Gastroesophageal sphincter (tissue), 4 donors: ENCODE data around the gene TLE3. TPM values are rescaled to one million over a fixed set of nuclear protein-coding genes. Genes with fewer than 3 reads are reported as not detected.

ENCODE experiments used
- ATAC-seq: fragments of 150-250 bp; one replicate; pipeline ENCODE4 v1.9.1; 2016; ENCODE audit warnings: mild to moderate bottlenecking, moderate library complexity
- H3K27ac ChIP-seq, 4 donors: fragments of 200-600 bp; sonication (generic) in 3 of 4; 1 replicate in 3 of 4; 2 replicates in 1 of 4; pipeline ENCODE4 v1.5.1; 2016 to 2019
- H3K27me3 ChIP-seq: fragments of 200-600 bp; sonication (generic); one replicate; pipeline ENCODE4 v1.5.1; 2019
- H3K36me3 ChIP-seq, 2 donors: fragments of 200-600 bp; sonication (generic); one replicate each; pipeline ENCODE4 v1.5.1; 2019; ENCODE audit warnings: control low read depth in 1 of 2
- H3K4me1 ChIP-seq, 3 donors: fragments of 200-600 bp; sonication (generic); 1 replicate in 2 of 3; 2 replicates in 1 of 3; pipeline ENCODE4 v1.5.1; 2016 to 2019; ENCODE audit warnings: control low read depth in 2 of 3
- H3K4me3 ChIP-seq, 2 donors: fragments of 200-600 bp; sonication (generic); one replicate each; pipeline ENCODE4 v1.5.1; 2019; ENCODE audit warnings: mild to moderate bottlenecking in 1 of 2, moderate library complexity in 1 of 2
- H3K9me3 ChIP-seq, 3 donors: fragments of 200-600 bp; sonication (generic); one replicate each; pipeline ENCODE4 v1.5.1; 2017 to 2019; ENCODE audit warnings: control low read depth in 2 of 3
- EP300 ChIP-seq: sonication (generic); formaldehyde crosslinking; IDR thresholded peaks from one replicate; pipeline ENCODE4 v1.6.1; 2017; ENCODE audit warnings: antibody characterized with exemption, mild to moderate bottlenecking
- POLR2A ChIP-seq, 2 donors: fragments of 450-650 bp; IDR thresholded peaks; one replicate each; pipeline ENCODE4 v1.6.1; 2017; ENCODE audit warnings: antibody characterized with exemption in 2 of 2, mild to moderate bottlenecking in 2 of 2, moderate library complexity in 1 of 2
- POLR2AphosphoS5 ChIP-seq: sonication (generic); formaldehyde crosslinking; IDR thresholded peaks from one replicate; pipeline ENCODE4 v1.6.1; 2017; ENCODE audit warnings: antibody characterized with exemption
- WGBS, 2 donors: methylation state at CpG; one replicate each; pipeline ENCODE4 v1.1.5; 2018; ENCODE audit warnings: low coverage in 1 of 2; 5-methylcytosine and 5-hydroxymethylcytosine counted together
- total RNA-seq, 4 donors: library from RNA; depleted of rRNA; stranded (reverse); fragments of >200 nt; gene quantifications; one replicate each; pipeline ENCODE4 v1.1.0, GENCODE V29; 2016
- TF ChIP-seq, protein P1 (sequence below), 4 experiments: fragments of 200-600 bp in 2 of 4; fragments of 450-650 bp in 2 of 4; sonication (generic) in 1 of 4; IDR thresholded peaks; one replicate each; pipeline ENCODE4 v1.5.1; 2017 to 2019; ENCODE audit warnings: antibody characterized with exemption in 4 of 4, mild to moderate bottlenecking in 2 of 4, moderate library complexity in 2 of 4

TLE3 gene
- total RNA-seq, 4 donors from 2014 or later, result 32.4 to 81.6 (median 62.6) TPM

DNA sequence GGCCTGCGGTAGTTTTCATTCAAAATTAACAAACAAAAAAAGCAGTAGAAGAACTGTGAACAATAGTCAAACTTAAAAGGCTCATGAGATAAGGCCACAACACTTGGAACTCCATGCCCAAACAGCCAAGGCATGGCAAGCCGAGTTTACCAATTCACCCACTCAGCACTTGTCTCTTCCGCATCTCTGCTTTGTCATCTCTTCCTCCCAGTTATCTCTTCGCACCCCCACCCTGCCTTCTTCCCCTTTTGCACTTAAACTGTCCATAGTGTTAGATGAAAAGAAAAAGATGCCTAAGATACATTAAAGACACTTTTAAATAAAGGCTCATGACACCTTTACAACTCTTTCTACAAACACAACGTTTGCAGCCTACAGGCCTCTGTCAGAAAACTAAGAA lies 11.1 kb downstream of the TLE3 start:
- no peak for TF ChIP-seq EP300
- TF ChIP-seq, protein P1, sequence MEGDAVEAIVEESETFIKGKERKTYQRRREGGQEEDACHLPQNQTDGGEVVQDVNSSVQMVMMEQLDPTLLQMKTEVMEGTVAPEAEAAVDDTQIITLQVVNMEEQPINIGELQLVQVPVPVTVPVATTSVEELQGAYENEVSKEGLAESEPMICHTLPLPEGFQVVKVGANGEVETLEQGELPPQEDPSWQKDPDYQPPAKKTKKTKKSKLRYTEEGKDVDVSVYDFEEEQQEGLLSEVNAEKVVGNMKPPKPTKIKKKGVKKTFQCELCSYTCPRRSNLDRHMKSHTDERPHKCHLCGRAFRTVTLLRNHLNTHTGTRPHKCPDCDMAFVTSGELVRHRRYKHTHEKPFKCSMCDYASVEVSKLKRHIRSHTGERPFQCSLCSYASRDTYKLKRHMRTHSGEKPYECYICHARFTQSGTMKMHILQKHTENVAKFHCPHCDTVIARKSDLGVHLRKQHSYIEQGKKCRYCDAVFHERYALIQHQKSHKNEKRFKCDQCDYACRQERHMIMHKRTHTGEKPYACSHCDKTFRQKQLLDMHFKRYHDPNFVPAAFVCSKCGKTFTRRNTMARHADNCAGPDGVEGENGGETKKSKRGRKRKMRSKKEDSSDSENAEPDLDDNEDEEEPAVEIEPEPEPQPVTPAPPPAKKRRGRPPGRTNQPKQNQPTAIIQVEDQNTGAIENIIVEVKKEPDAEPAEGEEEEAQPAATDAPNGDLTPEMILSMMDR (IDR thresholded peaks at IDR 0.05), result no peak
- no peak for TF ChIP-seq POLR2AphosphoS5
- TF ChIP-seq POLR2A (IDR thresholded peaks at IDR 0.05), result no peak
- ATAC-seq, result no peak
- WGBS, 2 donors, result 61 to 78% methylated on average over 5 of the region's 5 CpGs
- Histone ChIP-seq H3K4me1 (peaks cover 0 to 57% (median 25%) of the 10 kb centered on the region in 3 donors), H3K36me3 (peaks cover 0 to 71% of the 10 kb centered on the region in 2 donors), H3K4me3 (no peak overlapping the region), H3K27me3 (no peaks in the 10 kb centered on the region), H3K9me3 (no peaks in the 10 kb centered on the region), H3K27ac (peak overlapping the region in 1 of 4 donors; percentile 71)

DNA sequence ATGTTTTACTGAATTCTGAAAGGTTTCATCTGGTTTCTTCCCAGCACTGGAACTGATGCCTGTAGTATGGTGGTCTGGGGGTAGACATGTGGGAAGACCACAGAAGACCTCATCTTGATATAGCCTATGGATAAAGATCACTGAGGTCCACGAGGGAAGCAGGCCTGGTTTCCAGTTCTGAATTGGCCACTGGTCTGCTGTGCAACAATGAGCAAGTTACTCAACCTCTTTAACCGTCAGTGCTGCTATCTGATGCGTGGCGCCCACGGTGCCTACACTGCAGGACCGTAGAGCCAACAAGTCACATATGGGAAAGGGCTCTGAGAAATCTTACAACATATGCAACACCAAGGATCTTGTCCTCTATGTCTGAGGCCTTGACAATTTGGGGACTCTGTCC lies 13.3 kb downstream of the TLE3 start:
- no peak for ATAC-seq
- Histone ChIP-seq H3K9me3 (no peaks in the 10 kb centered on the region), H3K27ac (no peak overlapping the region), H3K4me1 (peaks cover 0 to 38% (median 16%) of the 10 kb centered on the region in 3 donors), H3K4me3 (no peak overlapping the region), H3K27me3 (no peaks in the 10 kb centered on the region), H3K36me3 (peaks cover 0 to 85% of the 10 kb centered on the region in 2 donors)
- WGBS, 2 donors, result 86% methylated on average over 2 of the region's 6 CpGs; no CpG with 5 or more reads in 1 of the 2 donors
- TF ChIP-seq EP300, result no peak

DNA sequence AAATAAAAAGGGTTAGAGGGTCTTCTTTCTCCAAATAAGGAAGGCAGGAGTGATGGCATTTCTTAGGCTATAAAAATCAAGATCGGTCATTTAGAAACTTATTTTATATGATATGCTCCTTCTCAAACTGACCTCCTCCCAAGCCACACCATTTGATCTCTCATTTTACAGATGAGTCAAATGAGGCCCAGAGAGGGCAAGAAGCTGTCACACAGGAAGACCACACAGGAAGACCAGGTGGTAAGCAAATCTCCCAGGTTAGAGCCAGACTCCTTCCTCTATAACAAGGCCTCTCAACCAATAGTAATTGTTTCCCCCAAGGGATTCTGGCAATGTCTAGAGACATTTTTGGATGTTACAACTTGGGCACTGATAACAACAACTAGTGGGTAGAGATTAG lies 13.8 kb downstream of the TLE3 start:
- H3K27ac ChIP-seq, result no peak overlapping the region
- no peak for ATAC-seq
- H3K9me3 ChIP-seq, result no peaks in the 10 kb centered on the region
- peaks cover 0 to 88% of the 10 kb centered on the region in 2 donors for H3K36me3 ChIP-seq
- 86 to 94% methylated on average over 1 of the region's 1 CpG for WGBS, 2 donors
- no peak overlapping the region for H3K4me3 ChIP-seq
- H3K4me1 ChIP-seq, result peaks cover 0 to 38% (median 16%) of the 10 kb centered on the region in 3 donors
- TF ChIP-seq POLR2AphosphoS5, result no peak
- H3K27me3 ChIP-seq, result no peaks in the 10 kb centered on the region

DNA sequence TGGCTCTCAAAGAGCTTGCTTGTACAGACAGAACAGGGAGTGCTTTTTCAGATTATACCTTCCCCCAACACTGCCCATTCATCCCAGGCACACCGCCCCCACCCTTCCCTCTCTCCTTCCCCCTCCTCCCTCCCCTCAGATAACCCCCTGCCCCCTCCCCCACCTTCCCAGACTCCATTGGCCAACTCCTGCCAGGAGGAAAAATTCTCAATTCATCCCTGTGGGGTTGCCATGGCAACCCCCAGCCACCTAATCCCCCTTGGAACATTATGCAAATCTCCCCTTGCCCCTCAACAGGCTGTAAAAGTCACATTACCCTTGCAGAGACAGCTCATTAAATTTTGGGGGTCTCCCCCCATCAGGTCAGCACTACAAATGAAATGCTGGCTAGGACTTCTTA lies 14.3 kb downstream of the TLE3 start:
- H3K4me1 ChIP-seq, result peaks cover 0 to 38% (median 16%) of the 10 kb centered on the region in 3 donors
- 83% methylated on average over 1 of the region's 1 CpG; no CpG with 5 or more reads in 1 of the 2 donors for WGBS, 2 donors
- H3K27me3 ChIP-seq, result no peaks in the 10 kb centered on the region
- H3K9me3 ChIP-seq, result no peaks in the 10 kb centered on the region
- TF ChIP-seq POLR2A (IDR thresholded peaks at IDR 0.05), result no peak
- TF ChIP-seq POLR2AphosphoS5, result no peak
- TF ChIP-seq, protein P1 (IDR thresholded peaks at IDR 0.05), result no peak
- no peak for TF ChIP-seq EP300
- no peak overlapping the region for H3K4me3 ChIP-seq
- no peak for ATAC-seq
- peaks cover 0 to 88% of the 10 kb centered on the region in 2 donors for H3K36me3 ChIP-seq
- H3K27ac ChIP-seq, result no peak overlapping the region

DNA sequence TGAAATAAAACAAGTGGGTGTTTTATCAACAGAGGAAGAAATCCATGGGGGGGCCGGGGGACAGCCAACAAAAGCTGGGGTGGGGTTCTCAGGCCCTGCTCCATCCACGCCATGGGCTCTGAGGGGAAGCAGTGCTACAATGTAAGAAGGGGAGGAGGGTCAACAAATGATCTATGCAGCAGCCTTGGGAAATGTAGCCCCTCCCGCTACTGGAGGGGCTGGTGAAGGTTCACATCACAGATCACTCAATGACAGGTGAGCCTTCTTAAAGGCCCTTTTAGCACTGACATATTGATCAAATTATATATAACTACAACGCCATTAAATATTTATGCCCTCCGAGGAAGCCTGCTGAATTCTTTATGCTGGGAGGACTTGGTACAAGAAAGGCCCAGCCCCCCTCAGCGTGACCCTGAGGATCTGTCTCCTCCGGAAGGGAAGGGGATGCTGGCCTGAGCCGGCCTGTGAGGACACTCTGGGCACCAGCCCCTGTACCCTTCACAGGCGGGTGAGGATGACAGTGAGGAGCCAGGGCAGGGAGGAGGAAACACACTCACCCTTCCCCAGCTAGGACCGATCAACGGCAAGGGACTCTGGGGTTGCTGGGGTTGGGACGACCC lies 15.3 kb downstream of the TLE3 start:
- H3K27me3 ChIP-seq, result no peaks in the 10 kb centered on the region
- TF ChIP-seq EP300 (no peak), POLR2A (IDR thresholded peaks at IDR 0.05) (no peak), POLR2AphosphoS5 (no peak)
- TF ChIP-seq, protein P1 (IDR thresholded peaks at IDR 0.05), result no peak
- WGBS, 2 donors, result 78 to 94% methylated on average over 4 to 5 of the region's 12 CpGs
- peaks cover 0 to 82% of the 10 kb centered on the region in 2 donors for H3K36me3 ChIP-seq
- no peak for ATAC-seq
- H3K9me3 ChIP-seq, result no peaks in the 10 kb centered on the region
- H3K27ac ChIP-seq, result no peak overlapping the region
- peaks cover 0 to 38% (median 17%) of the 10 kb centered on the region in 3 donors for H3K4me1 ChIP-seq
- no peak overlapping the region for H3K4me3 ChIP-seq

DNA sequence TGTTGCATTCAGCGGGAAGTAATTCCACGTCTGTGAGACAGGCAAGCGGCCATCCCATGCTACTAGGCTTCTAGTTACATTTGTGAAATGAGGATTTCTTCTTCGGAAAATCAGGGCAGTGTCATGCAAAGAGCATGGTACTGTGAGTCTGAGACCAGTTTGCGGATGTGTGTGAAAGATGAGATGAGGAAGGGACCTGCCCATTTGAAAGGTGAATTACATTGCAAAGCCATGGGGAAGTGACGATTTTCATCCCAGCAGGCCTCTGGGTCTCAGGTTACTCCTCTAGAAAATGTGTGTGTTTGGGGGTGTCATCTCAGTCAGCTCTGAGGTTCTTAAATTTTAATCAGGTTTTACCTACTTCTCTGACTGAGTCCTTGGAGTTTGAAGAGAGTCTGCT lies 16.1 kb downstream of the TLE3 start:
- Histone ChIP-seq H3K27ac (no peak overlapping the region), H3K27me3 (no peaks in the 10 kb centered on the region), H3K4me1 (peaks cover 0 to 44% (median 20%) of the 10 kb centered on the region in 3 donors), H3K4me3 (no peak overlapping the region), H3K9me3 (no peaks in the 10 kb centered on the region), H3K36me3 (peaks cover 0 to 74% of the 10 kb centered on the region in 2 donors)
- TF ChIP-seq EP300, result no peak
- TF ChIP-seq POLR2AphosphoS5, result no peak
- TF ChIP-seq POLR2A (IDR thresholded peaks at IDR 0.05), result no peak
- TF ChIP-seq, protein P1 (IDR thresholded peaks at IDR 0.05), result no peak
- no peak for ATAC-seq
- 76 to 85% methylated on average over 5 to 6 of the region's 6 CpGs for WGBS, 2 donors
